Transverse colon (tissue), 4 donors: ENCODE results near the gene IL12B.

Source experiments
- CTCF ChIP-seq, 5 experiments: fragments of 200-600 bp in 3 of 5; fragments of 450-650 bp in 2 of 5; sonication (generic) in 3 of 5; IDR thresholded peaks; 1 replicate in 2 of 5; 2 replicates in 3 of 5; pipeline ENCODE4 v1.5.1; 2016 to 2017; ENCODE audit warnings: antibody characterized with exemption in 5 of 5, inconsistent platforms in 3 of 5, mild to moderate bottlenecking in 2 of 5, moderate library complexity in 1 of 5
- EP300 ChIP-seq: sonication (generic); formaldehyde crosslinking; IDR thresholded peaks from one replicate; pipeline ENCODE4 v1.6.1; 2017; ENCODE audit warnings: antibody characterized with exemption, low read depth
- POLR2A ChIP-seq: fragments of 450-650 bp; IDR thresholded peaks from one replicate; pipeline ENCODE4 v1.6.1; 2016; ENCODE audit warnings: antibody characterized with exemption, mild to moderate bottlenecking, moderate library complexity
- POLR2AphosphoS5 ChIP-seq, 3 donors: sonication (generic); formaldehyde crosslinking; IDR thresholded peaks; one replicate each; pipeline ENCODE4 v1.6.1; 2016; ENCODE audit warnings: antibody characterized with exemption in 3 of 3

- TF ChIP-seq CTCF (IDR thresholded peaks at IDR 0.05) (no peak), POLR2A (no peak), EP300 (no peak), POLR2AphosphoS5 (IDR thresholded peaks at IDR 0.05) (no peak)
Measured at GRCh38 chr5:159336586-159336985, 6.3 kb upstream of the IL12B start.
